GM18873 (cell line): ENCODE measurements around the gene NAP1L3.

Source experiments
- ATAC-seq: cut with Tn5 transposase; IDR thresholded peaks from one replicate; pipeline ENCODE4 v1.9.1; 2021; ENCODE audit warnings: mild to moderate bottlenecking, moderate library complexity, moderate number of reproducible peaks; ENCODE audit not compliant: unreplicated experiment, low FRiP score

NAP1L3 gene, protein sequence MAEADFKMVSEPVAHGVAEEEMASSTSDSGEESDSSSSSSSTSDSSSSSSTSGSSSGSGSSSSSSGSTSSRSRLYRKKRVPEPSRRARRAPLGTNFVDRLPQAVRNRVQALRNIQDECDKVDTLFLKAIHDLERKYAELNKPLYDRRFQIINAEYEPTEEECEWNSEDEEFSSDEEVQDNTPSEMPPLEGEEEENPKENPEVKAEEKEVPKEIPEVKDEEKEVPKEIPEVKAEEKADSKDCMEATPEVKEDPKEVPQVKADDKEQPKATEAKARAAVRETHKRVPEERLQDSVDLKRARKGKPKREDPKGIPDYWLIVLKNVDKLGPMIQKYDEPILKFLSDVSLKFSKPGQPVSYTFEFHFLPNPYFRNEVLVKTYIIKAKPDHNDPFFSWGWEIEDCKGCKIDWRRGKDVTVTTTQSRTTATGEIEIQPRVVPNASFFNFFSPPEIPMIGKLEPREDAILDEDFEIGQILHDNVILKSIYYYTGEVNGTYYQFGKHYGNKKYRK

DNA sequence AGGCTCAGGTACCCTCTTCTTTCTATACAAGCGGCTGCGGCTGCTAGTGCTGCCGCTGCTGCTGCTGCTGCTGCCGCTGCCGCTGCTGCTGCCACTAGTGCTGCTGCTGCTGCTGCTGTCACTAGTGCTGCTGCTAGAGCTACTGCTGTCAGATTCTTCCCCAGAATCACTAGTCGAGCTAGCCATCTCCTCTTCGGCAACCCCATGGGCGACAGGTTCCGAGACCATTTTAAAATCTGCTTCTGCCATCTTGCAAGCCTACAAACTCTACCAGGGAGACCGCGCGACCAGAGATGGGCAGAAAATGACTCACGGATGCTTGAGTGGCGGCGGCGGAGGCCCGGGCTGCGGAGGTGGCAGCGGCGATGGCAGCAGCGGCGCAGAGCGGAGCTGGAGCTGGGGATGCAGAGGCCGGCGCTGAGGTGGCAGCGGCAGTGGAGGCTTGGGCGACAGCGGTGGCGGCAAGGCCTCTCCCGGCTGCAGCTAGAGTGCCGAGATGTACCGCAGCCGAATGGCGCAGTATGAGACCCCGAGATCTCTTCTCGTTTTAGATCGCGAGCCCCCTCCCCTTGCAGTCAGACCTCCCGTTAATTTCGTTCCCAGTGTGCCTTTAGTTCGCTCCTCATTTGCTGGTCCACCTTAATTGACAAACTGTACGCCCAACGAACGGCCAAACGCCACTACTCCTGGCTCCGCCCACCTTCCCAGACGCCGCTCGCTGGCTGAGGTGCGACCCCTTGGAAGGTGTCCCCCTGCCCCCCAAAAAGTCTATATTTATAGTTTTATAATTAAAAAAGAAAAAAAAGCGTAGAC, at the start of gene NAP1L3:
TSS of gene NAP1L3 (minus strand) at position 523 of the 813 bp plus-strand sequence. CDS start at position 249, 274 bp downstream.
- peak; percentile 53 for ATAC-seq

DNA sequence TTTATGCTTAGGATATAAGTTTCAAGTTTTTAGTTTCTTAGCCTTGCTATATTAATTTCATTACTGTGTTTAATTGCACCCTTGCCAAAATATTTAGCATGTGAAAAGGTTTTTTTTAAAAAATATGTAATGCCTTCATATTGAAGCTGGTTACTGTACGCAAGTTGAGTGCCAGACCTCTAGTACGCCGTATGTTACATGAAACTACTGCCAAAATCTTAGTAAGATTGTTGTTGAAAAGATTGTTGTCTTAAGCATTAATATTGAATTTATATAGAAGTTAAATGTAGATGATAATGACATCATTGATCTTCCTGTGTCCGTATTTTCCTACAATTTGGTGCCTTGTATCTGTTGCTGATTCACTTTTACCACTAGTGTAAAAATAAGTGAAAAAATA, 37.7 kb upstream of the NAP1L3 start:
- ATAC-seq = no peak

DNA sequence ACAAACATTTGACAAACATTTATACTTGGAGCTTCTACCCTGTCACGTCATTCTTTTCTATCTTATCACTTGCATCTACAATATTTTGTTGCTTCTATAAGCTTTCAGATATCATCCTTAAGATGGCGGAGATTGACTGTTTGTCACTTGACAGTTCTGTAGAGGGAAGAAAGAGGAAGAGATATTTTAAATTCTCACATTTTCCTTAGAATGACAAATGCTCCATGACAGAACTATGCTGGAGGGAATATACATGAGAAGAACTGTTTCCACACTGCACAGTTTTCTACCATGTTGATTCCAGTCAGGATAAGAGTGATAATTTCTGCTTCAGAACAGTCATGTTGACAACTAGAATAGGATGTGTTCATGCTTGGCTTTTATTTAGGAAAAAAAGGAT, 30.3 kb upstream of the NAP1L3 start:
- no peak for ATAC-seq

DNA sequence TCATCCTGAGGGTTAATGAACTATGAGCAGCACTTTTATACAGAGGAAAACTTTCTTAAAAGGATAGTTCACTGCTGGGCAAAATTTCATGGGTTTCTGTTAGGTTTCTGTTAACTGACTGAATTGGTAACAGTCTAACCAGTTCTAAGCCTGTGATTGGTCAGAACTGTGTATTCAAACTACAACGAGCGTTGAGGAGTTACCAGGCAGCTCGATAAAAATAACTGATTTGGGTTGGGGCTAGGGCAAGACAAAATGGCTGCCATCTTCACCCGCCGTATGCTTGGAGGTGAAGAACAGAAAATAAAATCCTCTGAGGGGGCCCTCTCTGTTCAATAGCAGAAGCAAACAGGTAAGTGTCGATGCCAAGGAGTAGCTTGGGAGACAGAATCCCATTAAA, 22.6 kb upstream of the NAP1L3 start:
- no peak for ATAC-seq

DNA sequence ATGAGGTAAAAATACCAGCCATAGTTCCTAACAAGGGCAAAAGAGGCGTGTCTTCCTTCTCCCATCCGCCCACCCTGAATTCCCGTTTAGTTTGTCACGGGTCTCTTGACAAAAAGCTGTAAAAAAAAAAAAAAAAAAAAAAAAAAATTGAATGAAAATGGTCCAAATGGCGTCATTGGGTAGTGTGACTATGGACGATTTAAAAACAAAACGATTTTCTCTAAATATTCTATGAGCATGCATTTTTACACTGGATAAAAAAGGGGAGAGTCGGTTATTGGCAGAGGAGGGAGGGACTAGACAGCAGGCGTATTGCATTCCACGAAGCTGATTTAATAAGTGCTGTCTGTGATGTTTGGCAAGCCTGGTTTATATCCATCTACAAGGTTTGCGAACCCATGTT, 492 bp upstream of the NAP1L3 start, which contains the start of gene FAM133A:
TSS of gene FAM133A (plus strand) at position 338 of the 403 bp plus-strand sequence. CDS start 35,214 bp downstream, outside the sequence.
- no peak for ATAC-seq

DNA sequence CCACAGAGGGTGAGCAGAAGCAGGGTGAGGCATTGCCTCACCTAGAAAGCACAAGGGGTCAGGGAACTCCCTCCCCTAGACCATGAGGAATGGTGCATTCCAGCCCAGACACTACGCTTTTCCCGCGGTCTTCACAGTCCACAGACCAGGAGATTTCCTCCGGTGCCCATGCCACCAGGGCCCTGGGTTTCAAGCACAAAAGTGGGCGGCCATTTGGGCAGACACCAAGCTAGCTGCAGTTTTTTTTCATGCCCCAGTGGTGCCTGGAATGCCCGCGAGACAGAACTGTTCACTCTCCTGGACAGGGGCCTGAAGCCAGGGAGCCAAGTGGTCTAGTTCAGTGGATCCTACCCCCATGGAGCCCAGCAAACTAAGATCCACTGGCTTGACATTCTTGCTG, 12.8 kb downstream of the NAP1L3 start:
- no peak for ATAC-seq

DNA sequence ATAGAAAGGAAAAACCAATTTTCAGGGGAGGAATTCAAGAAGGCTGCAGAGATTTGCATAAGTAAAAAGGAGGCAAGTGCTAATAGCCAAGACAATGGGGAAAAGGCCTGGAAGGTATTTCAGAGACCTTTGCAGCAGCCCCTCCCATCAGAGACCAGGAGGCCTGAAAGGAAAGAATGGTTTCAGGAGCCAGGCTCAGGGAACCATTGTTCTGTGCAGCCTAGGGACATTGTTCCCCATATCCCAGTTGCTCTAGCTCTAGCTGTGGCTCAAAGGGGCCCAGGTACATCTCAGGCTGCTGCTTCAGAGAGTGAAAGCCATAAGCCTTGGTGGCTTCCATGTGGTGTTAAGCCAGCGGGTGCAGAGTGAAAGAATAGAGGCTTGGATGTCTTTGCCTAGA, 24.0 kb downstream of the NAP1L3 start:
- ATAC-seq = no peak

DNA sequence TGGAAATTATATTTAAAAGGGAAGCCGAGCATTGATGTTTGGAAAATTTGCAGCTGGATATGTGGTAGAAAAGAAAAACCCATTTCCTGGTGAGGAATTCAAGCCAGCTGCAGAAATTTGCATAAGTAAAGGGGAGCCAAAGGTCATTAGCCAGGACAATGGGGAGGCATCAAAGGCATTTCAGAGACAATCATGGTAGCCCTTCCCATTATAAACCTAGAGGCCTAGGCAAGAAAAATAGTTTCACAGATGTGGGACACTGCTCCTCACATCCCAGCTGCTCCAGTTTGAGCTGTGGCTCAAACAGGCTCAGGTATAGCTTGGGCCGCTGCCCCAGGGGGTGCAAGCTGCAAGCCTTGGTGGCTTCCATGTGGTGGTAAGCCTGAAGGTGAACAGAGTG, 35.8 kb downstream of the NAP1L3 start:
- ATAC-seq = no peak
